Ovary (tissue), 9 donors: Measurements from ENCODE around the gene GAREM1. TPM values are rescaled to one million over a fixed set of nuclear protein-coding genes. Genes with fewer than 3 reads are reported as not detected.
"Not testable (repeated sequence)": the region's sequence is repeated elsewhere in the genome, so short reads cannot be mapped to it uniquely, and the experiment has no call there.

Experiments used
- DNase-seq, 5 donors: peaks; one replicate each; pipeline ENCODE4 v3.0.0-alpha.2; 2019 to 2020
- H3K27ac ChIP-seq, 2 donors: fragments of 200-600 bp; one replicate each; pipeline versions ENCODE4 v1.5.1 to v1.8.0; 2019 to 2022
- H3K27me3 ChIP-seq: fragments of 200-600 bp; one replicate; pipeline ENCODE4 v1.8.0; 2022
- H3K36me3 ChIP-seq: fragments of 200-600 bp; sonication (generic); one replicate; pipeline ENCODE4 v1.5.1; 2019
- H3K4me1 ChIP-seq: one replicate; pipeline ENCODE4 v1.8.1; 2013; ENCODE audit warnings: mild to moderate bottlenecking, moderate library complexity; ENCODE audit not compliant: insufficient read depth
- H3K4me3 ChIP-seq: fragments of 200-600 bp; sonication (generic); one replicate; pipeline ENCODE4 v1.5.1; 2017
- H3K9me3 ChIP-seq, 2 donors: fragments of 200-600 bp in 1 of 2; sonication (generic) in 1 of 2; one replicate each; pipeline versions ENCODE4 v1.5.1 to v1.8.1; 2013 to 2019; ENCODE audit warnings: mild to moderate bottlenecking in 1 of 2, moderate library complexity in 1 of 2
- CTCF ChIP-seq, 3 donors: fragments of 450-650 bp in 2 of 3; fragments of 200-600 bp in 1 of 3; IDR thresholded peaks; one replicate each; pipeline versions ENCODE4 v1.5.1 to v1.8.0; 2016 to 2022; ENCODE audit warnings: antibody characterized with exemption in 3 of 3, mild to moderate bottlenecking in 1 of 3
- EP300 ChIP-seq: sonication (generic); formaldehyde crosslinking; IDR thresholded peaks from one replicate; pipeline ENCODE4 v1.6.1; 2017; ENCODE audit warnings: antibody characterized with exemption
- POLR2A ChIP-seq: fragments of 450-650 bp; IDR thresholded peaks from one replicate; pipeline ENCODE4 v1.6.1; 2017; ENCODE audit warnings: antibody characterized with exemption, mild to moderate bottlenecking, moderate library complexity
- WGBS, 3 donors: extraction: QIAGEN DNeasy Blood & Tissue Kit in 1 of 3; methylation state at CpG; one replicate each; pipeline versions ENCODE4 v1.1.5 to v1.1.7; 2013 to 2017; 5-methylcytosine and 5-hydroxymethylcytosine counted together
- intact Hi-C, 4 donors: fragments of 100-400 bp; cut with DNase I; formaldehyde crosslinking; loops; one replicate each; pipeline versions ENCODE4 v1.11.0 to v1.15.1; 2022 to 2023
- polyA plus RNA-seq, 2 donors: library from polyadenylated mRNA; stranded (reverse); fragments of 200-250 nt in 1 of 2; fragments of 350-450 nt in 1 of 2; fragmentation: Illumina TruSeq in 1 of 2; extraction: RNeasy Lipid Tissue Mini Kit (QIAGEN cat#74804) in 1 of 2; gene quantifications; one replicate each; pipeline ENCODE4 v1.2.3, GENCODE V29; 2013 to 2014
- total RNA-seq, 7 donors: library from RNA; depleted of rRNA in 2 of 7; stranded (reverse); fragments of >200 nt in 2 of 7; fragmentation: NEBNext Ultra II Directional in 3 of 7; extraction: Animal tissue kit (Norgen Biotek cat#: 25700) in 3 of 7; gene quantifications; one replicate each; pipeline versions ENCODE4 v1.1.0 to v1.2.4, GENCODE V29; 2016 to 2023
- donor health status: DM: no; HTN: no; CAD: no; lungs with moderate emphysema.
- donor health status: DM: no; HTN: no; CAD: no.
- donor health status: Bipolar disorder and iron deficiency.
- donor health status: DM: yes; HTN: yes; CAD: no.
- donor health status: DM: no; HTN: no; CAD: no.
- donor health status: DM: yes; HTN: yes; CAD: no.

Gene GAREM1
- total and polyA plus RNA-seq, 9 donors: 2.7 to 15.2 (median 7.1) TPM

- Histone ChIP-seq H3K27me3 (no peaks in the 10 kb centered on the region), H3K9me3 (no peaks in the 10 kb centered on the region), H3K4me1 (no peaks in the 10 kb centered on the region), H3K27ac (no peak overlapping the region), H3K4me3 (no peak overlapping the region), H3K36me3 (no peaks in the 10 kb centered on the region)
- no peak for TF ChIP-seq EP300
- TF ChIP-seq CTCF (IDR thresholded peaks at IDR 0.05): no peak
- no peak for TF ChIP-seq POLR2A
- 87 to 93% (median 90%) methylated on average over 4 of the region's 4 CpGs for WGBS, 3 donors
- intact Hi-C loops: loop anchor here in 1 of 4 donors (5.0 kb wide), 1 partner anchor 1430 kb away; no protein-coding TSS in a partner anchor
- DNase-seq: no peak
Observed at GRCh38 chr18:32502014-32502413, 31.3 kb upstream of the GAREM1 start.

- intact Hi-C loops: loop anchor here in 1 of 4 donors (5.0 kb wide), 1 partner anchor 1431 kb away; no protein-coding TSS in a partner anchor
- H3K4me3 ChIP-seq, H3K9me3 ChIP-seq, H3K4me1 ChIP-seq, H3K27ac ChIP-seq, H3K36me3 ChIP-seq, DNase-seq, H3K27me3 ChIP-seq: not testable (repeated sequence)
- WGBS, 3 donors: 77 to 94% (median 84%) methylated on average over 2 of the region's 2 CpGs
Observed at GRCh38 chr18:32501242-32501641, 30.6 kb upstream of the GAREM1 start.

- H3K9me3 ChIP-seq: no peaks in the 10 kb centered on the region
- H3K27ac ChIP-seq: no peak overlapping the region
- H3K27me3 ChIP-seq: no peaks in the 10 kb centered on the region
- intact Hi-C loops: loop anchor here in 1 of 4 donors (10.0 kb wide), 1 partner anchor 218 kb away; no protein-coding TSS in a partner anchor
- H3K4me3 ChIP-seq: no peak overlapping the region
- WGBS, 3 donors: 84 to 87% (median 86%) methylated on average over 3 of the region's 3 CpGs
- TF ChIP-seq POLR2A (no peak), CTCF (IDR thresholded peaks at IDR 0.05) (no peak), EP300 (no peak)
- no peaks in the 10 kb centered on the region for H3K4me1 ChIP-seq
- no peak for DNase-seq
- no peaks in the 10 kb centered on the region for H3K36me3 ChIP-seq
Observed at GRCh38 chr18:32483002-32483401, 12.3 kb upstream of the GAREM1 start.

GRCh38 chr18:32482117-32482516 lies 11.4 kb upstream of the GAREM1 start:
- H3K4me3 ChIP-seq: no peak overlapping the region
- intact Hi-C loops: loop anchor here in 1 of 4 donors (10.0 kb wide), 1 partner anchor 217 kb away; no protein-coding TSS in a partner anchor
- H3K27ac ChIP-seq: no peak overlapping the region
- H3K36me3 ChIP-seq: no peaks in the 10 kb centered on the region
- no peak for DNase-seq
- no peak for TF ChIP-seq CTCF (IDR thresholded peaks at IDR 0.05)
- no peak for TF ChIP-seq EP300
- no peak for TF ChIP-seq POLR2A
- no peaks in the 10 kb centered on the region for H3K4me1 ChIP-seq
- whole genome bisulfite sequencing, 3 donors: 80 to 89% (median 86%) methylated on average over 2 of the region's 2 CpGs
- H3K9me3 ChIP-seq: no peaks in the 10 kb centered on the region
- no peaks in the 10 kb centered on the region for H3K27me3 ChIP-seq

GRCh38 chr18:32480581-32480980 lies 9.9 kb upstream of the GAREM1 start:
- WGBS, 3 donors: 39 to 62% (median 39%) methylated on average over 1 of the region's 1 CpG
- Histone ChIP-seq H3K4me3 (no peak overlapping the region), H3K4me1 (no peaks in the 10 kb centered on the region), H3K9me3 (no peaks in the 10 kb centered on the region), H3K27ac (no peak overlapping the region), H3K27me3 (no peaks in the 10 kb centered on the region), H3K36me3 (no peaks in the 10 kb centered on the region)
- TF ChIP-seq CTCF (IDR thresholded peaks at IDR 0.05) (no peak), POLR2A (no peak), EP300 (no peak)
- DNase-seq: no peak
- intact Hi-C loops: loop anchor here in 1 of 4 donors (10.0 kb wide), 1 partner anchor 216 kb away; no protein-coding TSS in a partner anchor
